Measurements from ENCODE around the gene BCLAF3.

- TF ChIP-seq CTCF (IDR thresholded peaks at IDR 0.05) = no peak
- no peak for TF ChIP-seq ETV6 (CRISPR knock-in tag; IDR thresholded peaks at IDR 0.05)
Observed at GRCh38 chrX:19955306-19955705, 35.6 kb downstream of the BCLAF3 start.

Measured in WTC11 (cell line).